ENCODE results near the gene COQ8B.
"Not testable (repeated sequence)": the region's sequence is repeated elsewhere in the genome, so short reads cannot be mapped to it uniquely, and the experiment has no call there.

The COQ8B gene

DNA sequence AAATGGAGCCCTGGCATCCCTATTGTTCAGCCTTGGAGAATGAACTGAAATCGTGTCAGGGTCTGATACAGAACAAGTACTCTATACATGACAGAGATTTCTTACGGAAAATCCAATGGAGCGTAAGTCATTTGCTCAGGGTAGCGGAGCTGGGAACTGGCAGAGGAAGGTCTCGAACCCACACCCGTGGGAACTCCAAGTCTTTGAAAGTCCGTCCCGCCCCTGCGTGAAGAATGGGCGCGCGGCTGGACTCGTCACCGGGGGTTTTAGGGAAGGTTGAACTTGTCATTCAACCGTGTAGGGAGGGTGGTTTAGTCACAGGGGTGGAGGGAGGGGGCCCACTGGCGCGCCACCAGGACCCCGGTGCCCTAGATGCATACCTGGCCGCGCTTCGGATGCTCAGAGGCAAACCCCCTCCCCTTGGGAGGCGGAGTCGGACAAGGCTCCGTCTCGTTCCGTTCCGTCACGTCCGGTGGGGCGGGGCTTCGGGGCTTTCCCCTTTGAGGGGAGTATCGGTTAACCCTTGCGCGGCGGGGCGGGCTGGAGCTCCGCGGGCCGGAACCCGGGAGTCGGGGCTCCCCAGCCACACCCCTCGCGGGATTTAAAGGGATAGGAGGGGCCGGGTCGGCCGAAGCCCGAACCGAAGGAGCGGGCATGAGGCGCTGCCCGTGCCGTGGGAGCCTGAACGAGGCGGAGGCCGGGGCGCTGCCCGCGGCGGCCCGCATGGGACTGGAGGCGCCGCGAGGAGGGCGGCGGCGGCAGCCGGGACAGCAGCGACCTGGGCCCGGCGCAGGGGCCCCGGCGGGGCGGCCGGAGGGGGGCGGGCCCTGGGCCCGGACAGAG is at the start of gene COQ8B, which contains the start of gene ITPKC:
TSS of gene COQ8B (minus strand) at position 405 of the 843 bp plus-strand sequence. CDS start 2,254 bp downstream, outside the sequence.
TSS of gene ITPKC (plus strand) at position 631 of the 843 bp plus-strand sequence. CDS start at position 655, 24 bp downstream.
- peak; percentile 99 for DNase-seq

DNA sequence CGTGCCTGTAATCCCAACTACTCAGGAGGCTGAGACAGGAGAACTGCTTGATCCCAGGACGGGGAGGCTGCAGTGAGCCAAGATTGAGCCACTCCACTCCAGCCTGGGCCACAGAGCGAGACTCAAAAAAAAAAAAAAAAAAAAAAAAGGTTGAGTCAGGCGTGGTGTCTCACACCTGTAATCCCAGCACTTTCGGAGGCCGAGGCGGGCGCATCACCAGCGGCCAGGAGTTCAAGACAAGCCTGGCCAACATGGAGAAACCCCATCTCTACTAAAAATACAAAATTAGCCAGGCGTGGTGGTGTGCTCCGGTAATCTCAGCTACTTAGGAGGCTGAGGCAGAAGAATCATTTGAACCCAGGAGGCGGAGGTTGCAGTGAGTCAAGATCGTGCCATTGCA is 49.7 kb upstream of the COQ8B start:
- not testable (repeated sequence) for DNase-seq

- no peak for DNase-seq
Observed at GRCh38 chr19:40763963-40764362, 47.3 kb upstream of the COQ8B start.

DNA sequence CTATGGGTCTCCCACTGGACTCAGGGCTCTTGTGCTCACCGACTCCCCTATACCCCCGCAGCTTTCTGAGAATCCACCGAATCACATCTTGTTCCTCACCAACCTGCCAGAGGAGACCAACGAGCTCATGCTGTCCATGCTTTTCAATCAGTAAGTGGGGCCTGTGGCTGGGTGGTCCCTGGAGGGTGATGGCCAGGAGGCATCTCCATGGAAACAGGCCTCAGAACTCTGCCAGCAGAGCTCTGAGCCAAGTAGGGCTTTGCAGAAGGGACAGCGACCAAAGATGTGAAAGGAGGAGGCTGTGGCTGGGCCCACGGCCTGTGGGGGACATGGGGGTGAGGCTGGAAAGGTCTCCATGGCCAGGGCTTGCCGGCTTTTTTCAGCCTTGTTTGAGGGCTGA is 46.8 kb upstream of the COQ8B start:
- DNase-seq, result no peak

GRCh38 chr19:40762754-40763470 is 46.2 kb upstream of the COQ8B start:
- DNase-seq, result no peak

- DNase-seq, result no peak
Observed at GRCh38 chr19:40759352-40759751, 42.7 kb upstream of the COQ8B start.

DNA sequence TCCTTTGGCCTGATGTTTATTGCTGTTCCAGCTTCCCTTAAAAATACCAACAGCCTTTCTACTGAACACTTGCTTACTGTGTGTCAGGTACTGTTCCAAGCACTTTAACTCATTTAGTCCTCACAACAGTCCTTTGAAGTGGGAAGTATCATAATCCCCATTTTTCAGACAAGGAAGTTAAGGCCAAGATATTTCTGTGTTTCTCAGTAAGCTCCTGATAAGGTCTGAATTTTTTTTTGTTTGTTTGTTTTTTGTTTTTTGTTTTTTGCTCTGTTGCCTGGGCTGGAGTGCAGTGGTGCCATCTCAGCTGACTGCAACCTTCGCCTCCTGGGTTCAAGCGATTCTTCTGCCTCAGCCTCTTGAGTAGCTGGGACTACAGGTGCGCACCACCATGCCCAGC is 41.8 kb upstream of the COQ8B start:
- DNase-seq, result no peak

GRCh38 chr19:40756502-40757110 is 39.9 kb upstream of the COQ8B start:
- no peak for DNase-seq

DNA sequence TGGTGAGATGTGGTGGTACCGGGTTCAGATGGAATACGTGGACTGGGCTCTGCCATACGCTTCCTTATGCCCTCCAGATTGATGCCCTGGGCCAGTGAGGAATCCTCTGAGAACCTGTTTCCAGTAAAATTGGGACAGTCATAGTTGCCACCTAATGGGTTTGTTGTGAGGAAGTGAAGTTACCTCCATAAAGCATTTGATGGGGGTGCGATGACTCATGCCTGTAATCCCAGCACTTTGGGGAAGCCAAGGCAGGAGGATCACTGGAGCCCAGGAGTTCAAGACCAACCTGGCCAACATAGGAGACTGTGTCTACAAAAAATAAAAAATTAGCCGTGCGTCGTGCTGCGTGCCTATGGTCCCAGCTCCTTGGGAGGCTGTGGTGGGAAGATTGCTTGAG is 39.1 kb upstream of the COQ8B start:
- DNase-seq, result no peak

DNA sequence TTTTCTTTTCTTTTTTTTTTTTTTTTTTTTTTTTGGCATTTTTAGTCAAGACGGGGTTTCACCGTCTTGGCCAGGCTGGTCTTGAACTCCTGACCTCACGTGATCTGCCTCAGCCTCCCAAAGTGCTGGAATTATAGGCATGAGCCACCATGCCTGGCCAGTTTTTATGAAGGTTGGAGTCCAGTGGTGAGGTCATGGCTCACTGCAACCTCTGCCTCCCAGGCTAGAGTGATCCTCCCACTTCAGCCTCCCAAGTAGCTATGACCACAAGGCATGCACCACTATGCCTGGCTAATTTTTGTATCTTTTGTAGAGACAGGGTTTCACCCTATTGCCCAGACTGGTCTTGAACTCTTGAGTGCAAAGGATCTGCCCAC is 38.5 kb upstream of the COQ8B start:
- DNase-seq, result no peak

DNA sequence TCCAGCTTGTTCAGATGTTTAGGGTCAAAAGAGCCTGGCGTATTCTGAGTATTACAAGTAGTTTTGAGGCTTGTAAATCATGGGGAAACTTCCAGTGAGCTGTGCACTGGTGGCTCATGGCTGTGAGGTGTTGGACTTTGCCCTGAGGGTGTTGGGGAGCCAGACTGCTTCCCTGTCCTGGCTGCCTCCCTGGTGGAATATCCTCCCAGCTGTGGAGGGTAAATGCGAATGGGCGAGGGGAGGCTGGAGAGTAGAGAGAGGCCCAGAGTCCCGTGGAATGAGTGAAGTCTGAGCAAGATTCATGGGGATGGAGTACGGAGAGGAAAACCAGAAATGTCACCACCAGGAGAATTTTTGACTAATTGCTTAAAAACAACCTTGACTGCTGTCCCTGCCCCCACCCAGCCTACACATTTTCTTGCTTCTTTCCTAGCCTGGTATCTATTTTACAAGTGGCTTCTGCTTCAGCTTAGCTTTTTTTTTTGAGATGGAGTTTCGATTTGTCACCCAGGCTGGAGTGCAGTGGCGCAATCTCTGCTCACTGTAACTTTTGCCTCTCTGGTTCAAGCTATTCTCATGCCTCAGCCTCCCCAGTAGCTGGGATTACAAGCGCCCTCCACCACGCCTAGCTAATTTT is 38.0 kb upstream of the COQ8B start:
- DNase-seq, result no peak

DNA sequence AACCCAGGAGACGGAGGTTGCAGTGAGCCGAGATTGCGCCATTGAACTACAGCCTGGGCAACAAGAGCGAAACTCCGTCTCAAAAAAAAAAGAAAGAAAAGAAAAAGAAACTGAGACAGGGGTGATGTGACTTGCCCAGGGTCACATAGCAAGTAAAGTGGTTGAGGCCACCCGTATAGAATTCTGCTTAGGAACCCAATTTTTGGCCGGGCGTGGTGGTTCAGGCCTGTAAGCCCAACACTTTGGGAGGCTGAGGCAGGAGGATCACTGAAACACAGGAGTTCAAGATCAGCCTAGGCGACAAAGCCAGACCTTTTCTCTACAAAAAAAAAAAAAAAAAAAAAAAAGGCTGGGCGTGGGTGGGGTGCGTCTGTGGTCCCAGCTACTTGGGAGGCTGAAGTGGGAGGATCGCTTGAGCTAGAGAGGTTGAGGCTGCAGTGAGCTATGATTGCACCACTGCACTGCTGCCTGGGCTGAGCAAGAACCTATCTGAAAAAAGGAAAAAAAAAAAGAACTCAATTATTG is 35.6 kb upstream of the COQ8B start:
- DNase-seq, result no peak

GRCh38 chr19:40750874-40751537 is 34.3 kb upstream of the COQ8B start, which contains the start of gene SNRPA:
Gene SNRPA (plus strand): TSS chr19:40751203. CDS start chr19:40751409, 206 bp downstream.
- DNase-seq, result peak; percentile 99

GRCh38 chr19:40750058-40750873 is 33.6 kb upstream of the COQ8B start, which contains the start of gene ACTMAP:
Gene ACTMAP (minus strand): TSS chr19:40750477. CDS start chr19:40749803, 674 bp downstream.
- peak; percentile 100 for DNase-seq

DNA sequence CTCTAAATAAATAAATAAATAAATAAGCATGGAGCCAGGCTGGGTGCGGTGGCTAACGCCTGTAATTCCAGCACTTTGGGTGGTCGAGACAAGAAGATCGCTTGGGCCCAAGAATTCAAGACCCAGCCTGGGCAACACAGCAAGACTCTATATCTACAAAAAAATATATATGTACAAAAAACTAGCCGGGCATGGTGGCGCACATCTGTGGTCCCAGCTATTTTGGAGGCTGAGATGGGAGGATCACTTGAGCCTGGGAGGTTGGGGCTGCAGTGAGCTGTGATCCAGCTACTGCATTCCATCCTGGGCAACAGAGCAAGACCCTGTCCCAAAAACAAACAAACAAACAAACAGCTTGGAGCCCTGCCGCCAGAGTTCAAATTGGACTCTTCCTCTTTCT is 30.9 kb upstream of the COQ8B start:
- no peak for DNase-seq

DNA sequence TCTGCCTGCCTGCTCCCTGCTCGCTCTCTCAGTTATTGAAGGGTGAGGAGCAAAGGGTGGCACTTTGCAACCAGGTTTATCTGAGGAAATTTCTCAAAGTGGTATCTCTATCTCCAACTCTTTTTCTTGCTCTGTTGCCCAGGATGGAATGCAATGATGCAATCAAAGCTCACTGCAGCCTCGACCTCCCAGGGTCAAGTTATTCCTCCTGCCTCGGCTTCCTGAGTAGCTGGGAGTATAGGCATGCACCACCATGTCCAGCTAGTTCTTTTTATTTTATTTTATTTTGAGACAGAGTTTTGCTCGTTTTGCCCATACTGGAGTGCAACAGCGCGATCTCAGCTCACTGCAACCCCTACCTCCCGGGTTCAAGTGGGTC is 28.7 kb upstream of the COQ8B start:
- no peak for DNase-seq

DNA sequence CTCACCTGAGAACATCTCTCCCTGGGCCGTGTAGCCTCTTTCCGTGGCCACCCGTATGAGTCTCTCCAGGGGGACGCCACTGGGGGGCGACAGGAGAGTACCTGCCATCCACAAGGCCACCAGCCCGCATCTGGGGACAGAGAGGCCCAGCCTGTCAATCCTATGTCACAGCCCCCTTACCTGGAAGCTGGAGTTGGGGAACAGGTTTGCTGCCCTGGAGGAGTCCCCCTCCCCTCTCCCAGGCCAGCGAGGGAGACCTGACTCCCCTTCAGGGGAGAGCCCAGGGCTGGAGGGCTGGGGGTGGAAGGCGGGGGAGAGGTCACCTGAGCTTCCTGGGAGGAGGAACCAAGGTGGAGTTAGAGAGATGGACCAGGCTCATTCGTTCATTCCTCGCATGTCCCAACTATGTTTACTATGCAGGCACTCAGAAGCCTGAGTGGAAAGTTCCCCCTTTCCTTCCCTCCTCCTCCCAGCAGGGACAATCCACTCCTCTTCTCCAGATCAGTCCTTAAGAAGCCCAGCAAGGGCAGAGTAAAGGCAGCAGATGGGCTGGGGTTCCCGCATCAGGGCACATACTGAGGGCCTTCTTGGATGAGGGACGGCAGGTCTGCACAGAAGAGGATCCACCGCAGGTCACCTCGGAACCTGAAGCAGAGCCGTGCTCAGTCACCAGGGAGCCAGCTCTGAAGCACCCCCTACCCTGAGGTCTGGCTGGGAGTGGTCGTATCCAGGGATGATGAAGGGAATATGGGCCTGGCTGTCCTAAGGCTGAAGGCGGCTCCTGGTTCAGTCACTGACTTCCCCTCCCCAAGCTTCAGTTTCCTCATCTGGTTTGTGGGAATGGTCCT is 28.1 kb upstream of the COQ8B start:
- DNase-seq, result no peak

DNA sequence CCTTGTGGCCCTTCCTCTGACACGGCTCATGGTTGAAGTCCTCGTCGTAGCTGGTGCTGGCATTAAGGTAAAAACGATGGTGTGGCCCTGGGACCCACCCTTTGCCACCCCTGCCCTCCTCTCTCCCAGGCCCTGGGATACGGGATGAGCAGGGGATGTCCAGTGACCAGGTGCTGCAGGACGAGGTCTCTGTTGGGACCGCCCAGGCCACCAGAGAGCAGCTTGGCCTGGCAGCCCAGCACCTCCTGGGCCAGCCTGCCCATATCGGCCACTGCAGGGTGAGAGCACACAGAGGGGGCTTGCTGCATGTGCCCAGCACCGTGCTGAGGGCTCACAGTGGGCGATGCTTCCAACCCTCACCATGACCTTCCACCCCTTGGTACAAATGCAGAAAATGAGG is 27.2 kb upstream of the COQ8B start:
- DNase-seq, result no peak

- no peak for DNase-seq
Observed at GRCh38 chr19:40742886-40743285, 26.2 kb upstream of the COQ8B start.

DNA sequence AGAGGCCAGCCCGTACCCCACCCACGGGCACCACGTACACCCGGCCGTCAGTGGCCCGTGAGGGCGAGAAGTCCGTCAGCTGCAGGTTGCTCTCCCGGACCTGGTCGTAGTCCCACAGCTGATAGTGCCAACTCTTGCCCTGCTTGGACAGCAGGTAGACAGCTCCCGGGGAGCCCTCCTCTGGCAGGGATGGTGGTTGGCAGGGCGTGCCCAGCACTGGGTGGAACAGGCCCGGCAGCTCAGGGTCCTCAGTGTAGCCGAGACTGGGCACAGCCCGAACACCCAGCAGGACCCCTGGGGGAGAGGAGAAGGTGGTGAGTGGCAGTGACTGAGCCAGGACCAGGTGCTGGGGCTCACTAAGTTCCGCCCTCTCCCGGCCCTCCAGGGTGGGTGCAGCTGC is 25.8 kb upstream of the COQ8B start:
- DNase-seq, result no peak
